ENCODE data around the gene ATF7IP.
A peak's percentile ranks its signal among the peaks of the same experiment; 100 is the strongest.

Gene ATF7IP

DNA sequence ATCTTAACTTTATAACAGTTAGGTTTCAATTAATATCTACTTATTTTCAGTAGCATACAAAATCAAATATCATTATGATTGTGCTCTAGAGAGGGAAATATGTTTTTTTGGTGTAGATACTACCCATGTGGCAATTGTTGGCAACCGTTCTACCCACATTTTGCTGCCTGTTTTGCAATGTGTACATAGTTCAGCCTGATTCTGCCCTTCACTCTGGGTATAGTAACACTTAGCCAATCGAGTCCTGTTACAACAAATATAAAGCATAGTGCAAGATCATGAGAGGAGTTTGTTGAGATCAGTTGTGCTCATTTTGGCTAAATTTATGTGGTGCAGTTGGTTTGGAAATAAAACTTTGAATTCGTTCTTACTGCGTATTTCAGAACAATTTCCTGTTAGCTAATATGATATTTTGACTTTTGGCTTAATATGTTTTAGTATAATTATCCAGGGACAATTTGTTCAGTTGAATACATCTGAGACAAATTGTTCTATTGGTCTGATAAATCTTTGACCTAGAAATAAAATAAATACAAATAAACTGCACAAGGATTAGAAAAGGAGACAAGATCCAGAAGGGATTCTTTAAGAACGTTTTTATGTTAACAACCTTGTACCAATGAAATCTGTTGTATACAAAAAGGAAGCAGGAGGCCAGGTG lies 76.9 kb downstream of the ATF7IP start:
- no peak for TF ChIP-seq CTCF (IDR thresholded peaks at IDR 0.05; ENCODE audit: low read depth, low read length)
- no peak for DNase-seq (ENCODE audit: extremely low read depth, low read depth)

GRCh38 chr12:14443531-14443930 lies 78.0 kb downstream of the ATF7IP start:
- no peak for DNase-seq (ENCODE audit: extremely low read depth, low read depth)
- TF ChIP-seq CTCF (IDR thresholded peaks at IDR 0.05; ENCODE audit: low read depth, low read length), result no peak

GRCh38 chr12:14450479-14450878 lies 85.0 kb downstream of the ATF7IP start:
- TF ChIP-seq CTCF (IDR thresholded peaks at IDR 0.05; ENCODE audit: low read depth, low read length), result no peak
- DNase-seq (ENCODE audit: extremely low read depth, low read depth), result no peak

- TF ChIP-seq CTCF (IDR thresholded peaks at IDR 0.05; ENCODE audit: low read depth, low read length), result no peak
- no peak for DNase-seq (ENCODE audit: extremely low read depth, low read depth)
These were observed 86.9 kb downstream of the ATF7IP start for GRCh38 chr12:14452336-14452735.

- TF ChIP-seq CTCF (IDR thresholded peaks at IDR 0.05; ENCODE audit: low read depth, low read length), result no peak
- no peak for DNase-seq (ENCODE audit: extremely low read depth, low read depth)
These were observed 87.4 kb downstream of the ATF7IP start for GRCh38 chr12:14452865-14453264.

DNA sequence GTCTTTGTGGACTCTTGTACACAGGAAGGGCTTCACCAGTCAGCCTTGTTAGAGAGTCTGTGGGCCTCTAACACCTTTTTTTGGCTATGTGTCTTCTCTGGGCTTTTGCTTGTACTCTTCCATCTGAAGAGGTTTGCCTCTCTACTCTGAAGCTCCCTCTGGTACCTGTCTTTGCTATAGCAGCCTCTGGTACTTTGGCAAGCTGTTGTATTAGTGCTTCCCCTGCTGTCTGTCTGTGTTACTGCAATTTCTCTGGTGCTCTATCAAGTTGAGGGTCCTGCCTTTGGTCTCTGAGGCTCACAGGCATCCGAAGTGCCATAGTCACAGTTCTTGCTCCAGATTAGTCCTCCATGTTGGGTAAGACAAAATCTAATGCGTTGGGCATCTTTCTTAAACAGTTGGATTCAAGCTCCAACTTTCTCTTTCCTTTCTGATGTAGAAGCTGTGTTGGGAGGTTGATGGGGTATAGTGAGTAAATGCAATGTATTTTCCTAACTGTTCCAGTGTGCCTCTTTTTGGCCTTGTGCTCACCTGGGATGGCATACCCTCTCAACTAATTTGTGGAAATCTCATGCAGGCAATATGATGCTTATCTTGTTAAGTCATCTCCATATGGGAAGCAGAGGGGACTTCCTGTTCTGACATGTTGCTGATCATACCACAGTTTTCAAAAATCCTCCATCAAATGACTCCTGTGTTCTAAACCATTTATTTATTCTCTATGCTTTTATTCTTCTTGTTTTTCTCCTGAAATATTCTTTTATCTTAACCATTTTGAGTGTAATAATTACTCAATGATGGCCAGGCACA lies 88.8 kb downstream of the ATF7IP start:
- TF ChIP-seq CTCF (IDR thresholded peaks at IDR 0.05; ENCODE audit: low read depth, low read length), result peak; percentile 28
- DNase-seq (ENCODE audit: extremely low read depth, low read depth), result no peak

GRCh38 chr12:14460212-14460841 lies 94.8 kb downstream of the ATF7IP start:
- DNase-seq (ENCODE audit: extremely low read depth, low read depth), result no peak
- no peak for TF ChIP-seq CTCF (IDR thresholded peaks at IDR 0.05; ENCODE audit: low read depth, low read length)
